GM06990 (cell line): ENCODE measurements around the gene JAKMIP1.

Source experiments
- DNase-seq: peaks from one replicate; pipeline ENCODE4 v3.0.0-alpha.2; 2011; ENCODE audit not compliant: insufficient read length; ENCODE audit errors: extremely low read depth
- H3K27me3 ChIP-seq: replicated peaks from 2 replicates; pipeline ENCODE4 v1.6.0; 2011; ENCODE audit warnings: low read length; ENCODE audit not compliant: control insufficient read depth, insufficient read depth
- H3K36me3 ChIP-seq: 2 replicates; pipeline ENCODE4 v1.5.1; 2011; ENCODE audit warnings: low read length; ENCODE audit not compliant: control insufficient read depth, insufficient read depth
- H3K4me3 ChIP-seq: replicated peaks from 2 replicates; pipeline ENCODE4 v1.5.1; 2011; ENCODE audit warnings: low read depth, mild to moderate bottlenecking, control low read depth, low read length
- CTCF ChIP-seq: IDR thresholded peaks from 2 replicates; pipeline ENCODE4 v1.5.1; 2011; ENCODE audit warnings: low read length, control low read depth, mild to moderate bottlenecking, inconsistent platforms; ENCODE audit not compliant: insufficient read depth, poor library complexity, severe bottlenecking

The JAKMIP1 gene

GRCh38 chr4:6193399-6193798 lies 7.0 kb downstream of the JAKMIP1 start:
- Histone ChIP-seq H3K36me3 (no peaks in the 10 kb centered on the region), H3K4me3 (no peak overlapping the region), H3K27me3 (no peaks in the 10 kb centered on the region)
- DNase-seq, result no peak
- TF ChIP-seq CTCF, result no peak

GRCh38 chr4:6192245-6192644 lies 8.1 kb downstream of the JAKMIP1 start:
- Histone ChIP-seq H3K27me3 (no peaks in the 10 kb centered on the region), H3K4me3 (no peak overlapping the region), H3K36me3 (no peaks in the 10 kb centered on the region)
- DNase-seq, result no peak
- TF ChIP-seq CTCF, result no peak

GRCh38 chr4:6191448-6192130 lies 8.8 kb downstream of the JAKMIP1 start:
- DNase-seq, result no peak

GRCh38 chr4:6190486-6190885 lies 9.9 kb downstream of the JAKMIP1 start:
- DNase-seq, result no peak
- no peak overlapping the region for H3K4me3 ChIP-seq
- TF ChIP-seq CTCF, result no peak
- no peaks in the 10 kb centered on the region for H3K36me3 ChIP-seq
- H3K27me3 ChIP-seq, result no peaks in the 10 kb centered on the region

More at GRCh38 chr4:6191448-6192130, 8.8 kb downstream of the JAKMIP1 start:
- Histone ChIP-seq H3K36me3 (no peaks in the 10 kb centered on the region), H3K4me3 (no peak overlapping the region), H3K27me3 (no peaks in the 10 kb centered on the region)
- TF ChIP-seq CTCF, result no peak

- H3K36me3 ChIP-seq, result no peaks in the 10 kb centered on the region
- no peak overlapping the region for H3K4me3 ChIP-seq
- DNase-seq, result no peak
- H3K27me3 ChIP-seq, result no peaks in the 10 kb centered on the region
- TF ChIP-seq CTCF, result no peak
These were observed 10.8 kb downstream of the JAKMIP1 start for GRCh38 chr4:6189511-6189910.
